ENCODE measurements around the gene NOL3.

DNA sequence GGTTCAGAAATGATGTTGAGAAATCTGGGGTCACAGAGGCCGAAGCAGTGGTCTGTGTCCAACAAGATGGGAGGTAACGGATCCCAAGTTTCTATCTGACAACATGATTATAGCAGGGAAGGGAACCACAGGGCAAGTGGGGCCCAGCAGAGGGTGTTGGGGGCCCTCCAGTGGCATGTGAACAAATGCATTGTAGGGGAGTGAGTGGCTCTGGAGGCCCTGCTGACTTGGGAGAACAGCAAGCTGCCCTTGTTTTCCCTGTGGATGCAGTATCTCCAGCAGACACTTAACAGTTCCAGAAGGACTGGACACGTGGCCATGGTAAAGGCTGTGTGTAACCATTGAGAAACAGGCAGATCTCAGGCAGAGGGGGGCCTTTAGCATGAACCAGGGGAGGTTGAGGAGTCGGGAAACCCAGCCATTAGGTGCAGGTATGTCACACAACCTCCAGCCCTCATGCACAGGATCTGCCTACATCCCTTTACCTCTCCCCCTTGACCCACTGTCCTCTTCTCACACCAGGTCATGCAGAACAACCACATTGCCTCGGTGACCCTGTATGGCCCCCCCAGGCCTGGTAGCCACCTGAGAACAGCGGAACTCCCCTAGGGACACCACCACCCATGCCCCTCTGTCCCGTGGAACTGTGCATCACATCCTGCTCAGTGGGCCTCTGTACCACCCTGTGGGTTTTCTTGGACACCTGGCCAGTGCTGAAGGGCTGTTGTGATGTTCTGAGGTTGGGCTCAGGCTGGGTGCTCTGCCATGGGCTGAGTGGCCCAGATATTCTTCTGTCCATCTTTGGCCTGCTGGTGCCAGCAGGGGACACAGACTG is 23.6 kb upstream of the NOL3 start:
- no peak for TF ChIP-seq CTCF (conservative IDR thresholded peaks at IDR 0.05)
- TF ChIP-seq EZH2 (IDR thresholded peaks at IDR 0.05; ENCODE audit: low read depth): no peak

Data from PC-9 (cell line).